ENCODE data around the gene RNFT2.

GRCh38 chr12:116797885-116798284 is 59.8 kb downstream of the RNFT2 start:
- no peak for TF ChIP-seq ZNF626 (tag by site-specific recombination; IDR thresholded peaks at IDR 0.05)
- TF ChIP-seq CTCF (tag by site-specific recombination; IDR thresholded peaks at IDR 0.05) = no peak
- no peak for TF ChIP-seq YY1 (tag by site-specific recombination; IDR thresholded peaks at IDR 0.05)
- no peak for TF ChIP-seq ZNF660 (tag by site-specific recombination; IDR thresholded peaks at IDR 0.05)
- no peak for TF ChIP-seq ZFP69B (tag by site-specific recombination; IDR thresholded peaks at IDR 0.05)
- TF ChIP-seq ZBTB21 (tag by site-specific recombination; IDR thresholded peaks at IDR 0.05) = no peak
- TF ChIP-seq ZNF274 (IDR thresholded peaks at IDR 0.05; ENCODE audit: low read length) = no peak
- TF ChIP-seq ZNF274 (tag by site-specific recombination; IDR thresholded peaks at IDR 0.05; ENCODE audit: borderline replicate concordance) = no peak
- no peak for TF ChIP-seq ZNF24 (tag by site-specific recombination; IDR thresholded peaks at IDR 0.05)
